ENCODE measurements around the gene CPLANE1.

CPLANE1 gene

GRCh38 chr5:37112383-37112991, 136.7 kb downstream of the CPLANE1 start:
- no peaks in the 10 kb centered on the region for H4K20me1 ChIP-seq (ENCODE audit: control insufficient read depth, insufficient read depth, low read depth, low read length)
- no peak overlapping the region for H3K4me3 ChIP-seq (ENCODE audit: low read length)
- no peaks in the 10 kb centered on the region for H3K79me2 ChIP-seq (ENCODE audit: control insufficient read depth, low read length)
- no peaks in the 10 kb centered on the region for H3K27me3 ChIP-seq (ENCODE audit: control insufficient read depth, low read length)
- no peak overlapping the region for H3K27ac ChIP-seq (ENCODE audit: low read depth, low read length)
- H3F3A ChIP-seq (ENCODE audit: control insufficient read depth, insufficient read depth), result no peaks in the 10 kb centered on the region
- TF ChIP-seq EZH2phosphoT487 (IDR thresholded peaks at IDR 0.05; ENCODE audit: borderline replicate concordance, low read length) (no peak), CTCF (IDR thresholded peaks at IDR 0.05; ENCODE audit: low read depth, low read length, poor library complexity, severe bottlenecking) (no peak)
- H3K4me2 ChIP-seq (ENCODE audit: low read length), result no peak overlapping the region
- H3K9me2 ChIP-seq (replicated peaks; ENCODE audit: control insufficient read depth, low read length), result no peaks in the 10 kb centered on the region
- no peaks in the 10 kb centered on the region for H3K4me1 ChIP-seq (ENCODE audit: control insufficient read depth, low read length)
- H3K9me3 ChIP-seq (ENCODE audit: control insufficient read depth, insufficient read depth, low read length), result no peaks in the 10 kb centered on the region
- no peaks in the 10 kb centered on the region for H3K36me3 ChIP-seq (ENCODE audit: control insufficient read depth, low read length)

GRCh38 chr5:37111426-37112382, 137.5 kb downstream of the CPLANE1 start:
- no peak for TF ChIP-seq CTCF (IDR thresholded peaks at IDR 0.05; ENCODE audit: low read depth, low read length, poor library complexity, severe bottlenecking)
- TF ChIP-seq EZH2phosphoT487 (IDR thresholded peaks at IDR 0.05; ENCODE audit: borderline replicate concordance, low read length), result no peak
- no peaks in the 10 kb centered on the region for H3K4me1 ChIP-seq (ENCODE audit: control insufficient read depth, low read length)
- H3K36me3 ChIP-seq (ENCODE audit: control insufficient read depth, low read length), result no peaks in the 10 kb centered on the region
- H3K9me3 ChIP-seq (ENCODE audit: control insufficient read depth, insufficient read depth, low read length), result no peaks in the 10 kb centered on the region
- no peak overlapping the region for H3K4me3 ChIP-seq (ENCODE audit: low read length)
- no peaks in the 10 kb centered on the region for H3K27me3 ChIP-seq (ENCODE audit: control insufficient read depth, low read length)
- no peak overlapping the region for H3K4me2 ChIP-seq (ENCODE audit: low read length)
- H3K27ac ChIP-seq (ENCODE audit: low read depth, low read length), result no peak overlapping the region
- no peaks in the 10 kb centered on the region for H3K9me2 ChIP-seq (replicated peaks; ENCODE audit: control insufficient read depth, low read length)
- H4K20me1 ChIP-seq (ENCODE audit: control insufficient read depth, insufficient read depth, low read depth, low read length), result no peaks in the 10 kb centered on the region
- H3K79me2 ChIP-seq (ENCODE audit: control insufficient read depth, low read length), result no peaks in the 10 kb centered on the region
- no peaks in the 10 kb centered on the region for H3F3A ChIP-seq (ENCODE audit: control insufficient read depth, insufficient read depth)

- no peak for TF ChIP-seq CTCF (IDR thresholded peaks at IDR 0.05; ENCODE audit: low read depth, low read length, poor library complexity, severe bottlenecking)
- no peaks in the 10 kb centered on the region for H3K9me2 ChIP-seq (replicated peaks; ENCODE audit: control insufficient read depth, low read length)
- no peaks in the 10 kb centered on the region for H3F3A ChIP-seq (ENCODE audit: control insufficient read depth, insufficient read depth)
- H3K9me3 ChIP-seq (ENCODE audit: control insufficient read depth, insufficient read depth, low read length), result no peaks in the 10 kb centered on the region
- H3K27me3 ChIP-seq (ENCODE audit: control insufficient read depth, low read length), result no peaks in the 10 kb centered on the region
- no peaks in the 10 kb centered on the region for H3K79me2 ChIP-seq (ENCODE audit: control insufficient read depth, low read length)
- H3K4me1 ChIP-seq (ENCODE audit: control insufficient read depth, low read length), result no peaks in the 10 kb centered on the region
- no peak overlapping the region for H3K4me3 ChIP-seq (ENCODE audit: low read length)
- no peaks in the 10 kb centered on the region for H3K36me3 ChIP-seq (ENCODE audit: control insufficient read depth, low read length)
- H4K20me1 ChIP-seq (ENCODE audit: control insufficient read depth, insufficient read depth, low read depth, low read length), result no peaks in the 10 kb centered on the region
- no peak overlapping the region for H3K4me2 ChIP-seq (ENCODE audit: low read length)
- H3K27ac ChIP-seq (ENCODE audit: low read depth, low read length), result no peak overlapping the region
These were observed 139.0 kb downstream of the CPLANE1 start for GRCh38 chr5:37110135-37110534.
